H1 (cell line): ENCODE measurements around the gene HPD. TPM values are rescaled to one million over a fixed set of nuclear protein-coding genes. Genes with fewer than 3 reads are reported as not detected.

Experiments used
- CHD7 ChIP-seq: fragments of 300-600 bp; sonication (generic); IDR thresholded peaks from 2 replicates; pipeline ENCODE4 v1.7.1; 2012; ENCODE audit warnings: low read length, moderate library complexity, mild to moderate bottlenecking, inconsistent platforms; ENCODE audit not compliant: insufficient replicate concordance
- HDAC2 ChIP-seq, 2 experiments: fragments of 300-600 bp in 1 of 2; sonication (generic) in 1 of 2; IDR thresholded peaks; 2 replicates each; pipeline ENCODE4 v1.6.1; 2011 to 2012; ENCODE audit warnings: low read depth in 2 of 2, low read length in 2 of 2, mild to moderate bottlenecking in 2 of 2, moderate library complexity in 2 of 2, borderline replicate concordance in 1 of 2, inconsistent platforms in 1 of 2
- HDAC6 ChIP-seq: IDR thresholded peaks from one replicate; pipeline ENCODE4 v1.7.1; 2012; ENCODE audit warnings: low read depth, mild to moderate bottlenecking, inconsistent platforms, low read length, moderate library complexity
- RFX5 ChIP-seq: IDR thresholded peaks from 2 replicates; pipeline ENCODE4 v1.6.1; 2011; ENCODE audit warnings: low read depth, low read length, improper control_type of control experiment, borderline replicate concordance
- SIRT6 ChIP-seq: IDR thresholded peaks from one replicate; pipeline ENCODE4 v1.7.1; 2012; ENCODE audit warnings: low read length, inconsistent platforms
- polyA plus RNA-seq, 7 experiments: library from polyadenylated mRNA; depleted of rRNA in 3 of 7; stranded (reverse) in 5 of 7; unstranded in 2 of 7; fragments of >200 nt in 5 of 7; fragments of 200-250 nt in 2 of 7; gene quantifications; 1 replicate in 5 of 7; 2 replicates in 1 of 7; 4 replicates in 1 of 7; pipeline versions ENCODE4 v1.2.1 to v1.2.3, GENCODE V29; 2011 to 2013; ENCODE audit warnings: missing spikeins in 2 of 7, mixed read lengths in 2 of 7
- total RNA-seq: library from RNA; stranded (reverse); fragmentation: NEBNext Ultra II Directional; extraction: Animal tissue kit (Norgen Biotek cat#: 25700); gene quantifications from 2 replicates; pipeline ENCODE4 v1.2.1, GENCODE V29; 2021

The HPD gene
- total and polyA plus RNA-seq, 2 of the 8 experiments (the other 6 are each of a cell fraction or from before 2014, with no cell fraction given), result 0.48 to 0.56 TPM

GRCh38 chr12:121823727-121824115 lies 34.9 kb downstream of the HPD start (continued):
- TF ChIP-seq CHD7 (no peak), HDAC6 (no peak), HDAC2 (IDR thresholded peaks at IDR 0.05; ENCODE audit: borderline replicate concordance in 1 of 2, low read depth in 2 of 2, low read length in 2 of 2) (no peak), SIRT6 (no peak), RFX5 (no peak)
